Left lung (tissue), 10 donors: Measurements from ENCODE around the gene ATP6V0E1. TPM values are rescaled to one million over a fixed set of nuclear protein-coding genes. Genes with fewer than 3 reads are reported as not detected.
A peak's percentile ranks its signal among the peaks of the same experiment; 100 is the strongest.

Experiments
- ATAC-seq: fragments of 200-7000 bp; cut with Tn5 transposase; one replicate; pipeline ENCODE4 v1.9.1; 2020; ENCODE audit warnings: moderate library complexity
- DNase-seq, 4 donors: peaks; one replicate each; pipeline ENCODE4 v3.0.0-alpha.2; 2013 to 2020
- H3K27ac ChIP-seq, 2 donors: fragments of 200-600 bp; sonication (generic) in 1 of 2; one replicate each; pipeline versions ENCODE4 v1.5.0 to v1.8.0; 2020 to 2021
- H3K27me3 ChIP-seq, 2 donors: fragments of 200-600 bp; sonication (generic) in 1 of 2; one replicate each; pipeline versions ENCODE4 v1.5.0 to v1.8.0; 2020 to 2021
- H3K36me3 ChIP-seq, 2 donors: fragments of 200-600 bp; sonication (generic) in 1 of 2; one replicate each; pipeline versions ENCODE4 v1.5.0 to v1.8.0; 2020 to 2021
- H3K4me1 ChIP-seq, 2 donors: fragments of 200-600 bp; one replicate each; pipeline ENCODE4 v1.8.0; 2021
- H3K4me3 ChIP-seq, 2 donors: fragments of 200-600 bp; sonication (generic) in 1 of 2; one replicate each; pipeline versions ENCODE4 v1.5.0 to v1.8.0; 2020 to 2021; ENCODE audit warnings: mild to moderate bottlenecking in 1 of 2
- H3K9me3 ChIP-seq, 2 donors: fragments of 200-600 bp; sonication (generic) in 1 of 2; one replicate each; pipeline versions ENCODE4 v1.5.0 to v1.8.0; 2020 to 2021
- CTCF ChIP-seq, 2 donors: fragments of 200-600 bp; sonication (generic) in 1 of 2; IDR thresholded peaks; one replicate each; pipeline versions ENCODE4 v1.5.0 to v1.8.0; 2021; ENCODE audit warnings: antibody characterized with exemption in 2 of 2
- intact Hi-C, 2 donors: fragments of 100-400 bp; cut with DNase I; formaldehyde crosslinking; loops; one replicate each; pipeline versions ENCODE4 v1.11.2 to v1.14.2; 2022
- polyA plus RNA-seq, 6 donors: library from polyadenylated mRNA; unstranded; fragments of 120-200 nt; gene quantifications; one replicate each; pipeline ENCODE4 v1.2.1, GENCODE V29; 2013; ENCODE audit not compliant: insufficient read length in 6 of 6
- total RNA-seq, 2 donors: library from RNA; stranded (reverse); fragmentation: NEBNext Ultra II Directional; extraction: Animal tissue kit (Norgen Biotek cat#: 25700); gene quantifications; one replicate each; pipeline ENCODE4 v1.2.1, GENCODE V29; 2021
- donor health status: DM: no; HTN: yes; CAD: no.
- donor health status: DM: no; HTN: no; CAD: no.

Gene ATP6V0E1
- total and polyA plus RNA-seq, 8 donors, result 132 to 385 (median 159) TPM

GRCh38 chr5:173035904-173036707 is 52.5 kb downstream of the ATP6V0E1 start:
- Histone ChIP-seq H3K9me3 (no peaks in the 10 kb centered on the region), H3K4me3 (peak overlapping the region in 1 of 2 donors; percentile 6), H3K27me3 (no peaks in the 10 kb centered on the region), H3K4me1 (peaks cover 15 to 37% of the 10 kb centered on the region in 2 donors), H3K36me3 (peaks cover 0 to 9% of the 10 kb centered on the region in 2 donors), H3K27ac (peak overlapping the region; percentile 85 to 91)
- peak; percentile 76 for ATAC-seq
- no peak for TF ChIP-seq CTCF (IDR thresholded peaks at IDR 0.05)
- DNase-seq, result peak in 1 of 4 donors; percentile 48
- intact Hi-C loops, result no loop called here

- TF ChIP-seq CTCF (IDR thresholded peaks at IDR 0.05), result no peak
- Histone ChIP-seq H3K9me3 (no peaks in the 10 kb centered on the region), H3K4me3 (no peak overlapping the region), H3K27me3 (no peaks in the 10 kb centered on the region), H3K27ac (no peak overlapping the region), H3K4me1 (peaks cover 15 to 28% of the 10 kb centered on the region in 2 donors), H3K36me3 (peaks cover 0 to 9% of the 10 kb centered on the region in 2 donors)
- DNase-seq (no peak), ATAC-seq (no peak)
- intact Hi-C loops, result no loop called here
Observed at GRCh38 chr5:173039188-173039587, 55.6 kb downstream of the ATP6V0E1 start.

- H3K4me3 ChIP-seq, result no peak overlapping the region
- peaks cover 15 to 20% of the 10 kb centered on the region in 2 donors for H3K4me1 ChIP-seq
- intact Hi-C loops, result no loop called here
- peaks cover 0 to 2% of the 10 kb centered on the region in 2 donors for H3K36me3 ChIP-seq
- no peak for DNase-seq
- ATAC-seq, result no peak
- no peaks in the 10 kb centered on the region for H3K27me3 ChIP-seq
- no peaks in the 10 kb centered on the region for H3K9me3 ChIP-seq
- no peak for TF ChIP-seq CTCF (IDR thresholded peaks at IDR 0.05)
- no peak overlapping the region for H3K27ac ChIP-seq
Observed at GRCh38 chr5:173039964-173040363, 56.4 kb downstream of the ATP6V0E1 start.

- TF ChIP-seq CTCF (IDR thresholded peaks at IDR 0.05), result no peak
- Histone ChIP-seq H3K4me3 (no peak overlapping the region), H3K27ac (no peak overlapping the region), H3K9me3 (no peaks in the 10 kb centered on the region), H3K36me3 (no peaks in the 10 kb centered on the region), H3K4me1 (no peaks in the 10 kb centered on the region), H3K27me3 (no peaks in the 10 kb centered on the region)
- ATAC-seq (no peak), DNase-seq (no peak)
- intact Hi-C loops, result no loop called here
Observed at GRCh38 chr5:173041881-173042762, 58.6 kb downstream of the ATP6V0E1 start.

- Histone ChIP-seq H3K9me3 (no peaks in the 10 kb centered on the region), H3K27me3 (no peaks in the 10 kb centered on the region), H3K36me3 (no peaks in the 10 kb centered on the region), H3K4me1 (no peaks in the 10 kb centered on the region), H3K27ac (no peak overlapping the region), H3K4me3 (no peak overlapping the region)
- ATAC-seq, result no peak
- DNase-seq, result no peak
- TF ChIP-seq CTCF (IDR thresholded peaks at IDR 0.05), result no peak
- intact Hi-C loops, result no loop called here
Observed at GRCh38 chr5:173042763-173043107, 59.2 kb downstream of the ATP6V0E1 start.
